ENCODE results near the gene DLGAP5.

DNA sequence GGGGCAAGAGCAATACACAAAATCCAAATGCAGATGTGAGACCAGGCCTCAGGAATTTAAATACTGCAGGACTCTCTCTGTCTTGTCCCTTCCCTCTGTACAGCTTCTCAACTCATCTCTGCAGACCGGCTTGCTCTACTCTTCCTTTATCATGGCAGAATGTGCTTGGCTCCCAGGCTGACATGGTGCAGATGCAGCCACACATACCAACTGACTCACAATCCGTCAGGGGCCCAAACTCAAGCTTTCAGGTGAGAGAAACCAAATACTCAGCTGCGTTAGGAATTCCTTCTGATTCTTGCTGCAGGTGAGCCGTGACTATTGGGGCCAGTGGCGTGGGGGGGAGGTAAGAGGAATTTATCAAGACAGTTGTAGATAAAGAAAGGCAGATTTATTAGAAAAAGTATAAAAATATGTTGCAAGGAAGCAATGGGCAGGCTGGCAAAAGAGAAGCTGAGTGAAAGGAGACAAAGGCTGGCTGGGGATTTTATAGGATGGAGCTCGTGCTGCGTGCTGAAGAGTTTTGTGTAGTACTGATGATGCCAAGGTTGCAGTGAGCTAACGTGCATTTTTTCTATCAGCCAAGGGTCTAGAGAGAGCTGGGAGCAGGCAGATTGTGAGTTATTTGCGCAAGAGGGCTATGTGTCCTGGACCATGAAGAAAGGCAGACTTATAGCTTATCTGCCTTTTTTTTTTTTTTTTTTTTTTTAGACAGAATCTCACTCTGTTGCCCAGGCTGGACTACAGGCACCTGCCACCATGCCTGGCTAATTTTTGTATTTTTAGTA is 67.3 kb downstream of the DLGAP5 start:
- TF ChIP-seq, protein P1, sequence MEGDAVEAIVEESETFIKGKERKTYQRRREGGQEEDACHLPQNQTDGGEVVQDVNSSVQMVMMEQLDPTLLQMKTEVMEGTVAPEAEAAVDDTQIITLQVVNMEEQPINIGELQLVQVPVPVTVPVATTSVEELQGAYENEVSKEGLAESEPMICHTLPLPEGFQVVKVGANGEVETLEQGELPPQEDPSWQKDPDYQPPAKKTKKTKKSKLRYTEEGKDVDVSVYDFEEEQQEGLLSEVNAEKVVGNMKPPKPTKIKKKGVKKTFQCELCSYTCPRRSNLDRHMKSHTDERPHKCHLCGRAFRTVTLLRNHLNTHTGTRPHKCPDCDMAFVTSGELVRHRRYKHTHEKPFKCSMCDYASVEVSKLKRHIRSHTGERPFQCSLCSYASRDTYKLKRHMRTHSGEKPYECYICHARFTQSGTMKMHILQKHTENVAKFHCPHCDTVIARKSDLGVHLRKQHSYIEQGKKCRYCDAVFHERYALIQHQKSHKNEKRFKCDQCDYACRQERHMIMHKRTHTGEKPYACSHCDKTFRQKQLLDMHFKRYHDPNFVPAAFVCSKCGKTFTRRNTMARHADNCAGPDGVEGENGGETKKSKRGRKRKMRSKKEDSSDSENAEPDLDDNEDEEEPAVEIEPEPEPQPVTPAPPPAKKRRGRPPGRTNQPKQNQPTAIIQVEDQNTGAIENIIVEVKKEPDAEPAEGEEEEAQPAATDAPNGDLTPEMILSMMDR (IDR thresholded peaks at IDR 0.05; ENCODE audit: low read depth, low read length, poor library complexity, severe bottlenecking) = no peak
- TF ChIP-seq EZH2phosphoT487 (IDR thresholded peaks at IDR 0.05; ENCODE audit: borderline replicate concordance, low read length) = no peak
